ENCODE data around the gene PHACTR1. TPM values are rescaled to one million over a fixed set of nuclear protein-coding genes. Genes with fewer than 3 reads are reported as not detected.

PHACTR1 gene
- total RNA-seq, 2 donors from 2014 or later: 1.3 to 4.3 TPM

DNA sequence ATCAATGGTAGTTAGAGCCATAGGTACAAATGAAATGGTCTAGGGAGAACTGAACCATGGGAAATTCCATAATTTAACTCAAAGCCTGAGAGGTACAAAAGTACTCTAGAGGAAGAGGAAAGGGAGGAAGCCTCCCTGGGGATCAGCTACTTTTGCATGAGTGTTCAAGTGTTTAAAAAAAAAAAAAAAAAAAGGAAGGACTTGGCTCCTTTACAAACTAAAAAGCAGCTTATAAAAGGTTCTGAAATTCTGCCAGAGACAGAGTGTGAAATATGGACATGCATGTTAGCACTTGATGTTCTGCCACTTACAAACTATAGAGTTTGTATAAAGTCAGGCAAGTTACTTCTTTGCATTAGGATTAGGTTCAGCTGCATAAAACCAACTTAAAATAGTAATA, 321.7 kb downstream of the PHACTR1 start:
- Histone ChIP-seq H3K36me3 (no peaks in the 10 kb centered on the region), H3K4me3 (no peak overlapping the region), H3K27me3 (replicated peaks; ENCODE audit: insufficient read depth) (no peaks in the 10 kb centered on the region), H3K27ac (no peak overlapping the region), H3K9me3 (no peaks in the 10 kb centered on the region), H3K4me1 (replicated peaks) (no peaks in the 10 kb centered on the region)
- intact Hi-C loops (cut with DNase I): no loop called here
- no peak for TF ChIP-seq POLR2A (IDR thresholded peaks at IDR 0.05)
- TF ChIP-seq CTCF (IDR thresholded peaks at IDR 0.05): no peak
- TF ChIP-seq POLR2AphosphoS5 (IDR thresholded peaks at IDR 0.05): no peak
- DNase-seq (ENCODE audit: low spot score): no peak

DNA sequence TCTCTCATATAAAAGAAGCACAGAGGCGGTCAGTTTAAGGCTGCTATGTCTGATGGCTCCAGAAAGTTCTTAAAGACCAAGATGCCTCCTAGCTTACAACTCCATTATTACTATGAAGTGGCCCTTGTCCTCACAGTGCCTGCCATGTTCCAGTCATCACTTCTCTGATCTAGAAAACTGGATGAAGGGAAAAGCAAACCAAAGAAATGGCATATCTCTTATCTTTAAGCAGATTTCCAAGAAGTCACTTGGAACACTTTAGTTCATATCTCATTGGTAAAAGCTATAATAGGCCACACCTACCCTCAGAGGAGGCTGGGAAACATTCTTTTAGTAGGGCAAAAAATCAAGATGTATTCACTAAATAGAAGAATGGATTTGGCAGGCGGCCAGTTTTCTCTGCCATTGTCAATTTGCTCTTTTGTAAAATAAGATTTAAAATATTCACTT, 322.2 kb downstream of the PHACTR1 start:
- TF ChIP-seq POLR2AphosphoS5 (IDR thresholded peaks at IDR 0.05) (no peak), CTCF (IDR thresholded peaks at IDR 0.05) (no peak), POLR2A (IDR thresholded peaks at IDR 0.05) (no peak)
- Histone ChIP-seq H3K4me3 (no peak overlapping the region), H3K4me1 (replicated peaks) (no peaks in the 10 kb centered on the region), H3K27me3 (replicated peaks; ENCODE audit: insufficient read depth) (no peaks in the 10 kb centered on the region), H3K27ac (no peak overlapping the region), H3K9me3 (no peaks in the 10 kb centered on the region), H3K36me3 (no peaks in the 10 kb centered on the region)
- DNase-seq (ENCODE audit: low spot score): no peak
- intact Hi-C loops (cut with DNase I): no loop called here
- WGBS: 33% methylated on average over 2 of the region's 2 CpGs

GRCh38 chr6:13044390-13044789, 327.8 kb downstream of the PHACTR1 start:
- no peak for TF ChIP-seq POLR2A (IDR thresholded peaks at IDR 0.05)
- TF ChIP-seq POLR2AphosphoS5 (IDR thresholded peaks at IDR 0.05): no peak
- TF ChIP-seq CTCF (IDR thresholded peaks at IDR 0.05): no peak
- no peaks in the 10 kb centered on the region for H3K9me3 ChIP-seq

DNA sequence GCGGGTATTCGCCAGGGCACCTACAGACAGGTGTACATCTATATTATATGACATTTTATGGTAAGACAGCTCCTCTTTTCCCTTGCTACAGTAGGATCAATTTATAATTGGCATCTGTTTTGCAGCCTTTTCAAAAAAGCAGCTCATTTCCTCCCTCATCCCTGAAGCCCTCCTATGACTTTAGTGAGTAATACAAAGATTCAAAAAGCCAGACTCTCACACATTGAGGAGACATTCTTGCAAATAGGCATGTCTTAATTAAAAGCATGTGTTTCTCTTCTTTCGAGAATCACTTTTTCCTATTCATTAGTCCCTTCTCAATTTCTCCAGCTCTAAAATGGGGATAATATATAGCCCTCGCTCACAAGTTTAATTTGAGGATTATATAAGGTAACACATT, 328.3 kb downstream of the PHACTR1 start:
- no peak for TF ChIP-seq CTCF (IDR thresholded peaks at IDR 0.05)
- no peak for TF ChIP-seq POLR2A (IDR thresholded peaks at IDR 0.05)
- TF ChIP-seq POLR2AphosphoS5 (IDR thresholded peaks at IDR 0.05): no peak
- Histone ChIP-seq H3K27ac (no peak overlapping the region), H3K9me3 (no peaks in the 10 kb centered on the region), H3K36me3 (no peaks in the 10 kb centered on the region), H3K4me1 (replicated peaks) (no peaks in the 10 kb centered on the region), H3K27me3 (replicated peaks; ENCODE audit: insufficient read depth) (no peaks in the 10 kb centered on the region), H3K4me3 (no peak overlapping the region)
- intact Hi-C loops (cut with DNase I): no loop called here
- WGBS: 97% methylated on average over 4 of the region's 4 CpGs
- no peak for DNase-seq (ENCODE audit: low spot score)

More at GRCh38 chr6:13044390-13044789, 327.8 kb downstream of the PHACTR1 start:
- Histone ChIP-seq H3K4me3 (no peak overlapping the region), H3K4me1 (replicated peaks) (no peaks in the 10 kb centered on the region), H3K36me3 (no peaks in the 10 kb centered on the region), H3K27me3 (replicated peaks; ENCODE audit: insufficient read depth) (no peaks in the 10 kb centered on the region), H3K27ac (no peak overlapping the region)
- 90% methylated on average over 6 of the region's 6 CpGs for WGBS
- DNase-seq (ENCODE audit: low spot score): no peak
- intact Hi-C loops (cut with DNase I): no loop called here

DNA sequence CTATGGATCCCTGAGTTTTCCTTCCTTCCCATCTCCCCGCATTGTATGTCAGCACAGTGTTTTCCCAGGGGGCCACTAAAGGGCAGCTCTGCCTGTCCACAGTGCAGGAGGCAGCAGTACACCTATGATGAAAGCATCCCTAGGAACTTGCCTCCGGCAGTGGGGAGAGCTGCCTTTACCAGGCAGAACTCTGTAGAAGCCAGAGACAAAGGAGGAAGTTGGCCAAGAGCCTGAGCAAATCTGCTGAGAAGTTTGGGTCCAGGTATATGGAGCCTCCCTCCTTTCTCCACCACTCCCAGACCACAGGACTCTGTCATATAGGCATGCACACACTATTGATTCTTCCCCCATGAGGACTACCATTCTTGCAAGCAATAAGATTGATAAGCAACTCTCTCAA, 329.1 kb downstream of the PHACTR1 start:
- intact Hi-C loops (cut with DNase I): no loop called here
- TF ChIP-seq POLR2A (IDR thresholded peaks at IDR 0.05) (no peak), CTCF (IDR thresholded peaks at IDR 0.05) (no peak), POLR2AphosphoS5 (IDR thresholded peaks at IDR 0.05) (no peak)
- Histone ChIP-seq H3K27me3 (replicated peaks; ENCODE audit: insufficient read depth) (no peaks in the 10 kb centered on the region), H3K4me1 (replicated peaks) (no peaks in the 10 kb centered on the region), H3K4me3 (no peak overlapping the region), H3K27ac (no peak overlapping the region), H3K36me3 (no peaks in the 10 kb centered on the region), H3K9me3 (no peaks in the 10 kb centered on the region)
- no peak for DNase-seq (ENCODE audit: low spot score)
- WGBS: 65% methylated on average over 2 of the region's 2 CpGs

Data from prostate gland (tissue), 2 donors.